Choroid plexus epithelial cell (primary cell): ENCODE results near the gene TAAR9.

Source experiments
- DNase-seq: peaks from one replicate; pipeline ENCODE4 v3.0.0-alpha.2; 2010; ENCODE audit warnings: low read depth
- H3K4me3 ChIP-seq: 2 replicates; pipeline ENCODE4 v1.5.1; 2011; ENCODE audit warnings: low read depth, mild to moderate bottlenecking, control low read depth, low read length, moderate library complexity
- CTCF ChIP-seq: conservative IDR thresholded peaks from 2 replicates; pipeline ENCODE4 v1.5.1; 2011; ENCODE audit warnings: low read depth, mild to moderate bottlenecking, control low read depth, inconsistent platforms, low read length, moderate library complexity

The TAAR9 gene

DNA sequence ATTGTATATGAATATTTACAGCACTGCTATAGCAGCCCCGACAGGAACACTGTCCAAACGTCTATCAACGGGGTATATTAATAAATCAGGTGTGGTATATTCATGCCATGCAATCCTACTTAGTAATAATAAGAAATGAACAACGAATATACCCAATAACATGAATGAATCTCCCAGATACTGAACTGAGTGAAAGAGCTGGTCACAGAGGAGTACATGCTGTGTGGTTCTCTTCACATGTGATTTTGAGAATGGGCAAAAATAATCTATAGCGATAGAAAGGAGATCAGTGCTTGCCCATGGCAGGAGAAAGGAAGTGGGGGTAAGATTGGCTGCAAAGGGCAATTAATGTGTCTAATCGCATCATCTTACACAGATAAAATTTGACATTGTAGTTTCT, 28.3 kb downstream of the TAAR9 start:
- no peak overlapping the region for H3K4me3 ChIP-seq
- no peak for DNase-seq
- TF ChIP-seq CTCF: no peak

DNA sequence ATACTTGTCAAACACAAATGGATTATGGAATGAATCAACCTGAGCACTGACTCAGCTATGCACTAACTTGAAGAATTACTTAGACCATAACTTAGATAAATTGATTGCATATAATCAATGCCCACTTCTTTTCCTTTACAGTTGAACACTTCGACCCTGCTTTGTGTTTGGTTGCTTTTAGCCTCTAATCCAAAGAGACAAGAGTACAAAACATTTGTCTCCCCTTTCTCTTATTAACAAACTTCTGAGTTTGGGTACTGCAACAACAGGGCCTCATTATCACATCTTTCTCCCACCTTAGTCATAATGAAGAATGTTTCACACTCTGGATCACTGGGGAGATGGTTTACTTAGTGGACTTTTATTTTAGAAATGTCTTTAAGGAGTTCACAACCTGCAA, 29.5 kb downstream of the TAAR9 start:
- TF ChIP-seq CTCF: no peak
- no peak overlapping the region for H3K4me3 ChIP-seq
- no peak for DNase-seq

DNA sequence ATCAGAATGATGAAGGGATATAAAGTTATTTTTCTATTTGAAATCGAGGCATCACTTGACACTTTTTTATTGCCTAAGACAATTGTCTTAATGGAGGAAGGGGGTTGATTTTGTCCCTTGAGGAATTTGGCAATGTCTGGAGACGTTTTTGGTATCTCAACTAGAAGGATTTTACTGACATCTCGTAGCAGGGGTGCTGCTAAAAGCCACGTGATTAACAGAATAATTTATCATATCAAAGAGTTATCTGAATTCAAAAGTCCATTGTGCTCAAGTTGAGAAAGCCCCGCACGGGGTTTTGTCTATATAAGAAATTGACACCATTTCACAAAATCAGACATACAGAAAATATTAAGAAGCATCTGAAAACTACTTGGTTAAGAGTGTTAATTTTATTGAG, 30.5 kb downstream of the TAAR9 start:
- no peak for DNase-seq
- no peak for TF ChIP-seq CTCF
- no peak overlapping the region for H3K4me3 ChIP-seq

DNA sequence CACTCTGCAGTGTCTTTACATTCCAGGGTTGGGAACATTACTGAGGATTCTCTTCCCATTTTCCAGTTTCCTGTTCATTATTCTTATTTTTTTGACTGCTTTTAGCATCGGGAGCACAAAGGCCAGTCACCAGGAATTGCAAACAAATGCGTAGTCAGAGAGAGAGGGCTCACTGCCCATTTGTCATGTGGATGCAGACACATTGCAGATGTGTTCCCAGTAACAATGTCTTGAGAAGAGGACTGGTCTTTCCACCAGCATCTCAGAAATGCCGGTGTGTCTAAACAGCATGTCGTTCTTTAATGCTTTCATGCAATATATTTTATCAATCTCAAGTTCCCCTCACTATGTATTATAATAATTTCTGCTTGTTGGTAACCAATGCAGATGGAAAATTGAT, 31.1 kb downstream of the TAAR9 start:
- TF ChIP-seq CTCF: no peak
- H3K4me3 ChIP-seq: no peak overlapping the region
- DNase-seq: no peak

DNA sequence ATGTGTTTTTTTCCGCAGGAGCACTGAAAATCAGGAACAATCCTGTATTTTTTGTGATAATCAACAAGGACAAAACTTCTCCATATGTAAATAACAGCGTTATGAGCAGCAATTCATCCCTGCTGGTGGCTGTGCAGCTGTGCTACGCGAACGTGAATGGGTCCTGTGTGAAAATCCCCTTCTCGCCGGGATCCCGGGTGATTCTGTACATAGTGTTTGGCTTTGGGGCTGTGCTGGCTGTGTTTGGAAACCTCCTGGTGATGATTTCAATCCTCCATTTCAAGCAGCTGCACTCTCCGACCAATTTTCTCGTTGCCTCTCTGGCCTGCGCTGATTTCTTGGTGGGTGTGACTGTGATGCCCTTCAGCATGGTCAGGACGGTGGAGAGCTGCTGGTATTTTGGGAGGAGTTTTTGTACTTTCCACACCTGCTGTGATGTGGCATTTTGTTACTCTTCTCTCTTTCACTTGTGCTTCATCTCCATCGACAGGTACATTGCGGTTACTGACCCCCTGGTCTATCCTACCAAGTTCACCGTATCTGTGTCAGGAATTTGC, 32.2 kb downstream of the TAAR9 start, which contains the start of gene TAAR6:
Gene TAAR6, plus strand, starts transcription at position 102 of the 557 bp plus-strand sequence. Its CDS starts 0 bp downstream, at position 102.
- no peak for DNase-seq
- TF ChIP-seq CTCF: no peak
- no peak within 1 kb of the TSS for H3K4me3 ChIP-seq

- no peak for DNase-seq
- no peak for TF ChIP-seq CTCF
- H3K4me3 ChIP-seq: no peak overlapping the region
Observed at GRCh38 chr6:132571774-132572173, 33.7 kb downstream of the TAAR9 start.

DNA sequence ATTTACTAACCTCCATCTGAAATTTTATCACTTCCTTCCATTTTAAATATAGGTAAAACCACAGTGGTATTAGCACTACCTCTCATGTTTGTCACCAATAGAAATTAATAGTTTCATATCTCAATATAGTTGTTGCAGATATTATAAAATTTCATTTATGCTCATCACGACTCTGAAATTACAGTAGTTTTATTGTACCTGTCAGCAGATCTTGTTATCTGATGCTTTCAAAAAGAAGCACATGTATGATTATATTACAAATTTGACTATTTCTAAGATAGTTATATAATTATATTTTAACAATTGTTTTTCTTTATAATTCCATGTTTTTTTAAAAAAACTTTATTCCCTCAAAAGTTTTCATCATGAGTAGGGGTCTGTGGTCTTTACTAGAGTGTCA, 46.6 kb downstream of the TAAR9 start:
- TF ChIP-seq CTCF: no peak
- no peak for DNase-seq
- no peak overlapping the region for H3K4me3 ChIP-seq
